NCI-H1092 treated with DMSO at 0.1 percent for 48 hours (cell line): ENCODE results near the gene MIA2.
"Not testable (repeated sequence)": the region's sequence is repeated elsewhere in the genome, so short reads cannot be mapped to it uniquely, and the experiment has no call there.

Experiments
- DNase-seq: peaks from one replicate; lab custom pipeline; 2025; lab: John Stamatoyannopoulos, UW

Gene MIA2

DNA sequence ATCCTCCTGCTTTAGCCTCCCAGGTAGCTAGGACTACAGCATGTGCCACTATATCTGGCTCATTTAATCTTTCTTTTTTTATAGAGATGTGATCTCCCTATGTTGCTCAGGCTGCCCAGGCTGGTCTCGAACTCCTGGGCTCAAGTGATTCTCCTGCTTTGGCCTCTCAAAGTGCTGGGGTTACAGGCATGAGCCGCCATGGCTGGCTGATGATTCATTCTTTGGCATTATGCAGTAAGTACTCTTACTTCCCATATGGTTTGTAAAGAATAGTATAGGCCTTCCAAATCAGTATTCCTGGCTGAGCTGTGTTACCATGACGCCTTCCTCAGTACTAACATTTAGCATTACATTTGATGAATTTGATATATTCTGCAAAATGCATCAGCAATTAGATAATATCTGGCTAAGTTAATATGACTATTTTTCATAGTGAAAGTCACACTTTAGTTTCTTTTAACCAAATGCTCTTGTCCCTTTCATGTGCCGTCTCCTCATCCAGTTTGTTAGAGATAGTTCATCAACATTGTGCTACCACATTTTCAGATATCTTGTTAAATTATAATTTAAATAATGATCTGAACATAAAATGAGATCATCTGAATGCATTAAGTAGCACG, 3.2 kb upstream of the MIA2 start:
- DNase-seq, result no peak

DNA sequence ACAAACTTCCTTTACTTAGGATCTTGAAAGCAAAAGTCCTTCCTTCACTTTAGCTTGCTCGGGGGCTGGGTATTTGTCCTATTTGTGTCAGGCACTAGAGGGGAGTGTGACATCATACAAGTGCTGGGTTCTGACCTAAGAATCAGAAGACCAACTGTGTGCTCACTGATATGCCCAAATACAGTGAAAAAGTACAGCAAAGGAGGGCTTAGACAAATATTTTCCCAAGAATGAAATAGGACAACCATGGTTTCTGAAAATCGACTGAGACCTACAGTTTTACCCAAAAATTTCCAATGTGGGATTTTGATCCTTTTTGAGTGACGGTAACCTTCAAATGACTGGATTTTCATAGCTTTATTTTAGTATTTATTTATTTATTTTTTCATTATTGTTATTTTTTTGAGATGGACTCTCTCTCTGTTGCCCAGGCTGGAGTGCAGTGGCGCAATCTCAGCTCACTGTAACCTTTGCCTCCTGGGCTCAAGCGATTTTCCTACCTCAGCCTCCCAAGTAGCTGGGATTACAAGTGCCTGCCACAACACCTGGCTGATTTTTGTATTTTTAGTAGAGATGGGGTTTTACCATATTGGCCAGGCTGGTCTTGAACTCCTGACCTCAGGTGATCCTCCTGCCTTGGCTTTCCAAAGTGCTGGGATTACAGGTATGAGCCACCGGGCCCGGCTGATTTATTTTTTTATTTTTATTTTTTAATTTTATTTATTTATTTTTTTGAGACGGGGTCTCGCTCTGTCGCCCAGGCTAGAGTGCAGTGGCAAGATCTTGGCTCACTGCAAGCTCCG, 1.8 kb upstream of the MIA2 start:
- DNase-seq, result peak; percentile 1

DNA sequence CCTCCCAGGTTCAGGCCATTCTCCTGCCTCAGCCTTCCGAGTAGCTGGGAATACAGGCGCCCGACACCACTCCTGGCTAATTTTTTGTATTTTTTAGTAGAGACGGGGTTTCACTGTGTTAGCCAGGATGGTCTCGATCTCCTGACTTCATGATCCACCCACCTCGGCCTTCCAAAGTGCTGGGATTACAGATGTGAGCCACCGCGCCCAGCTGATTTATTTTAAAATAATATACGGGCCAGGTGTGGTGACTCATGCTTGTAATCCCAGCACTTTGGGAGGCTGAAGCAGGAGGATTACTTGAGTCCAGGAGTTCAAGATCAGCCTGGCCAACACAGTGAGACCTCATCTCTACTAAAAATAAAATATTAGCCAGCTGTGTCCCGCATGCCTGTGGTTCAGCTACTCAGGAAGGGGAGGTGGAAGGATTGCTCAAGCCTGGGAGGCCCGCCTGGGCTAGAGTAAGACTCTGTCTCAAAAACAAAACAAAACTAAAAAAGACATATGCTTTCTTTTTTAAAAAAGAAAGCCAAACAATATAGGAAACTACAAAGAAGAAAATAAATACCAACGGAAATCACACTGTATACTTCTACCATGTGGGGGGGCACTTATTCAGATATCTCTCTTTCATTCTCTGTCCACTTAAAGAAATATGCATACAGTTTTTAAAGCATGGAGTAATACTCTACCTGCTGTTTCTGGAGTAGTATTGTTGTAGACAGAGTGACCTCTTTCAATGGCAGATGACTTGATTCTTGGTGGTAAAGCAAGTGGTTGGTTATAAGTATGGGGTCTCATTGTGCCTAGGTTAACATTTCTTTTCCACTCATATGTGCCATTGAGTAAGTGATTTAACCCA, 930 bp upstream of the MIA2 start:
- DNase-seq, result no peak

DNA sequence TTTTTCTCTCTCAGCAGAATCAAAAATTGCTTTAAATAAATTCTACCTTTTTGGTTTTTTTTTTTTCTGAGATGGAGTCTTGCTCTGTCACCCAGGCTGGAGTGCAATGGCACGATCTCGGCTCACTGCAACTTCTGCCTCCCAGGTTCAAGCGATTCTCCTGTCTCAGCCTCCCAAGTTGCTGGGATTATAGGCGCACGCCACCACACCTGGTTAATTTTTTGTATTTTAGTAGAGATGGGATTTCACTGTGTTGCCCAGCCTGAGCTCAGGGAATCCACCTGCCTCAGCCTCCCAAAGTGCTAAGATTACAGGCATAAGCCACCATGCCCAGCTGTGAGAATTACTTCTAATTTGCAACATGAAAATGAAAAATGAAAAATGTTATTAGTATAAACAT, 1.3 kb downstream of the MIA2 start:
- not testable (repeated sequence) for DNase-seq

DNA sequence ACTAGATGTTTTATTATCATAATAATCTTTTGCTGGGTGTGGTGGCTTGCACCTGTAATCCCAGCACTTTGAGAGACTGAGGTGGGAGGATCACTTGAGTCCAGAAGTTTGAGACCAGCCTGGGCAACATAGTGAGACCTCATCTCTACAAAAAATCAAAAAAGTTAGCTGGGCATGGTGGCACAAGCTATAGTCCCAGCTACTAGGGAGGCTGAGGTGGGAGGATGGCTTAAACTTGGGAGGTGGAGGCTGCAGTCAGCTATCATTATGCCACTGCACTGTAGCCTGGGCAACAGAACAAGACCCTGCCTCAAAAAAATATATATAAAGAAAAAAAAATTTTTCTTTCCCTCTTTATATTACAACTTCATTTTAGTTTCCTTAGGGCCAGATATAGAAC, 1.8 kb downstream of the MIA2 start:
- DNase-seq, result not testable (repeated sequence)

DNA sequence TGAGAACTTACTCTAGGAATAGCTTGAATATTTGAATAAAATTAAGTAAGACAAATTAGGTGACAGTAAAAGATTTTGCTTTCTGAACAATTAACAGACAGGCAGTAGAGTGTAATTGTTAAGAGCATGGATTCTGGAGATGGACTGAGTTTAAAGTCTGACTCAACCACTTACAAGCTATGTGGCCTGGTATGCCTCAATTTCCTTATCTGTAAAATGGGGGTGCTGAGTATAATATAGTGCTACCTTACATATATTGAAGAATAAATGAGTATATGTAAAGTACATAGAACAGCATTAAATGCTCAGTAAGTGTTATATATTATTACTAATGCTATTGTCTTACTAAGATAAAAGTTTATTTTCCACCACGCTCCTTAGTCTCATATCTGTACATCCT, 7.1 kb downstream of the MIA2 start:
- DNase-seq, result no peak

DNA sequence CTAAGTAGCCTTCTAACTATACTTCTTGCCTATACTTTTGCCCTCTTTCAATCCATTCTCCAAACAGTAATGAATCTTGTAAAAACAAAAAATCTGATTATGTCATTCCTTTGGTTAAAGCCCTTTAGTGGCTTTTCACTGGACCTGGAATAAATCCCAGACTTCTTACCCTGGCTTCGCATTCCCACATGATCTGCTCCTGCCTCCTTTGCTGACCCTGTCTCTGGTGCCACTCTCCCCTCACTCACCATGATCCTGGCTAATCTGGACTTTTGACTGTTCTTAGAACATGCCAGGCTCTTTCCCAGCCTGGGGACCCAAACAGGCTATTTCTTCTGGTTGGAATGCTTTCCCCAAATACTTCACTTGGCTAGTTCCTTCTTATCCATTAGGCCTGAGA, 7.9 kb downstream of the MIA2 start:
- DNase-seq, result no peak

DNA sequence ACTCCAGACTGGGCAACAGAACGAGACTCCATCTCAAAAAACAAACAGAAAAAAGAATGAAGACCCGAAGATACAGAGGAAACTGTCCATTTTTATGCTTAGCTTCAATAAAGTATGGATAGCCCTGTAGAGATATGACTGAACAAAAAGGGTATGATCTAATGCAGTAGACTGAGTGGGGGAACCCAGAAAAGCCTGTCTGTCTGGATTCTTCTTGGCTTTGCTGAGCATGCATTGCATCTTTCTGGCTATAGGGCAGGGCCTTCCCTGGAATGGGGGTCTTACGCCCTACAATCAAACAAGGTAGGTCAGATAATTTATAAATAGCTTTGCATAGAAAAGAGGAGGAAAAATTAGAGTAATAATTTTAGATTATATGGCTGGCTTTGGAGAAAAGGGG, 10.1 kb downstream of the MIA2 start:
- no peak for DNase-seq

DNA sequence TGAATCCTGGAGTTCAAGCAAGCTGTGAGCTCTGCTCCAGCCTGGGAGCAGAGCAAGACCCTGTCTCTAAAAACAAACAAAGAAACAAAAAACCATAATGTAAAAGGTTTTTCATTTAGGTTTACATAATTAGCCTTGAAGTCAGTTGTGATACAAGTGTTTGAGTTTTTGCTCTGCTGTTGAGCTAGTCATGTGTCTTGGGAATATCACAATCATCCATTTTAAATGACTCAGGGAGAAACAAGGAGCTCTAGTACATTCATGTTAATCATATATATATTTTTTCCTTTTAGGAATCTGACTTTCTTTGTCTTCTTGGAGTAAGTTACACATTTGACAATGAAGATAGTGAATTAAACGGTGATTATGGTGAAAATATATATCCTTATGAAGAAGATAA, 12.9 kb downstream of the MIA2 start:
- no peak for DNase-seq

DNA sequence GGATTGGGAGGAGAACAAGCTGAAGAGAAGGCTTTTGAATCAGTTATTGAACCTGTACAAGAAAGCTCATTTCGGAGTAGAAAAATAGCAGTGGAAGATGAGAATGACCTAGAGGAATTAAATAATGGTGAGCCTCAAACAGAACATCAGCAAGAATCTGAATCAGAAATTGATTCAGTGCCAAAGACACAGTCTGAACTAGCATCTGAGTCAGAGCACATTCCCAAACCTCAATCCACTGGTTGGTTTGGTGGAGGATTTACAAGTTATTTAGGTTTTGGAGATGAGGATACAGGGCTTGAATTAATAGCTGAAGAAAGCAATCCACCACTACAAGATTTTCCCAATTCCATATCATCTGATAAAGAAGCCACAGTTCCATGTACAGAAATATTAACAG, 13.5 kb downstream of the MIA2 start:
- DNase-seq, result no peak

DNA sequence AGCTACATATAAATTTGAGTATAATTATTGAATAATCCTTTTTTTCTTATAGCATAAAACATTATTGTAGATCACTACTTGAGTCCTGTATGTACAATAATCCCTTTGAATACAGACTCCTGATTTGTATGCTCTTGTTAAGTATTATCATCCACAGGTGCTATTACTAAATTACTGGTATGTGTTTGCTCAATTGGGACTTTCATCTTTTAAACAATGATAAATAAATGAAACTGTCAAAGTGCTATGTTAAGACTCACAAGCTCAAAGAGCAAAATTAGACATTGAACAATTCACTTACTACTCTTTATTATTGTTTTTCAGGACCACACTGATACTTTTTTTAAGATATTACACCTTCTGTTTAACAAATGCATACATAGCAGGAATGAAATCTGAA, 17.8 kb downstream of the MIA2 start:
- DNase-seq, result no peak

DNA sequence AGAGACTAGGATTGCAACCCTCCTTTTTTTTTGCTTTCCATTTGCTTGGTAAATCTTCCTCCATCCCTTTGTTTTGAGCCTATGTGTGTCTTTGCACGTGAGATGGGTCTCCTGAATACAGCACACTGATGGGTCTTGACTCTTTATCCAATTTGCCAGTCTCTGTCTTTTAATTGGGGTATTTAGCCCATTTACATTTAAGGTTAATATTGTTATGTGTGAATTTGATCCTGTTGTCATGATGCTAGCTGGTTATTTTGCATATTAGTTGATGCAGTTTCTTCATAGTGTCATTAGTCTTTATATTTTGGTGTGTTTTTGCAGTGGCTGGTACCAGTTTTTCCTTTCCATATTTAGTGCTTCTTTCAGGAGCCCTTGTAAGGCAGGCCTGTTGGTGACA, 23.7 kb downstream of the MIA2 start:
- not testable (repeated sequence) for DNase-seq

DNA sequence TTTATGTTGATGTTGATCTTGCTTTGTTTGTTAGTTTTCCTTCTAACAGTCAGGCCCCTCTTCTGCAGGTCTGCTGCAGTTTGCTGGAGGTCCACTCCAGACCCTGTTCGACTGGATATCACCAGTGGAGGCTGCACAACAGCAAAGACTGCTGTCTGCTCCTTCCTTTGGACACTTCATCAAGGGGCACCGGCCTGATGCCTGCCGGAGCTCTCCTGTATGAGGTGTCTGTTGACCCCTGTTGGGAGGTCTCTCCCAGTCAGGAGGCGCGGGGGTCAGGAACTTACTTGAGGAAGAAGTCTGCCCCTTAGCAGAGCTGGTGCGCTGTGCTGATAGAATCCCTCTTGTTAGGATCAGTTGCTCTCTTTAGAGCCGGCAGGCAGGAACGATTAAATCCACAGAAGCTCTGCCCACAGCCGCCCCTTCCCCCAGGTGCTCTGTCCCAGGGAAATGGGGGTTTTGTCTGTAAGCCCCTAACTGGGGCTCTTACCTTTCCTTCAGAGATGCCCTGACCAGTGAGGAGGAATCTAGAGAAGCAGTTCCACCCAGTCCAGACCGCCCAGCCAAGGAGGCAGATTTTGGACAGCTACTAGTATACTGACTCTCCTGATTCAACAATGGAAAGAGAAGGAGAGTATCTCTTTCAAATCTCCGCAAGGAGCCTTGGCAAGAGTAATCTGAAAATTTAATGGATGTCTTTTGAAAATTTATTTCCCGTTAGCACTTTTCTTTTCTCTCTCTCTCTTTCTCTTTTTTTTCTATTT, 25.2 kb downstream of the MIA2 start:
- no peak for DNase-seq

DNA sequence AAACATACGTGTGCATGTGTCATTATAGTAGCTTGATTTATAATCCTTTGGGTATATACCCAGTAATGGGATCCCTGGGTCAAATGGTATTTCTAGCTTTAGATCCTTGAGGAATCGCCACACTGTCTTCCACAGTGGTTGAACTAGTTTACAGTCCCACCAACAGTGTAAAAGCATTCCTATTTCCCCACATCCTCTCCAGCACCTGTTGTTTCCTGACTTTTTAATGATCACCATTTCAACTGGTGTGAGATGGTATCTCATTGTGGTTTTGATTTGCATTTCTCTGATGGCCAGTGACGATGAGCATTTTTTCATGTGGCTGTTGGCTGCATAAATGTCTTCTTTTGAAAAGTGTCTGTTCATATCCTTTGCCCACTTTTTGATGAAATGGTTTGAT, 26.4 kb downstream of the MIA2 start:
- not testable (repeated sequence) for DNase-seq

DNA sequence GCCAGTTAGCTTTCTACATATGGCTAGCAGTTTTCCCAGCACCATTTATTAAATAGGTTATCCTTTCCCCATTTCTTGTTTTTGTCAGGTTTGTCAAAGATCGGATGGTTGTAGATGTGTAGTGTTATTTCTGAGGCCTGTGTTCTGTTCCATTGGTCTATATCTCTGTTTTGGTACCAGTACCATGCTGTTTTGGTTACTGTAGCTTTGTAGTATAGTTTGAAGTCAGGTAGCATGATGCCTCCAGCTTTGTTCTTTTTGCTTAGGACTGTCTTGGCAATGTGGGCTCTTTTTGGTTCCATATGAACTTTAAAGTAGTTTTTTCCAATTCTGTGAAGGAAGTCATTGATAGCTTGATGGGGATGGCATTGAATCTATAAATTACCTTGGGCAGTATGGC, 28.5 kb downstream of the MIA2 start:
- DNase-seq, result not testable (repeated sequence)

DNA sequence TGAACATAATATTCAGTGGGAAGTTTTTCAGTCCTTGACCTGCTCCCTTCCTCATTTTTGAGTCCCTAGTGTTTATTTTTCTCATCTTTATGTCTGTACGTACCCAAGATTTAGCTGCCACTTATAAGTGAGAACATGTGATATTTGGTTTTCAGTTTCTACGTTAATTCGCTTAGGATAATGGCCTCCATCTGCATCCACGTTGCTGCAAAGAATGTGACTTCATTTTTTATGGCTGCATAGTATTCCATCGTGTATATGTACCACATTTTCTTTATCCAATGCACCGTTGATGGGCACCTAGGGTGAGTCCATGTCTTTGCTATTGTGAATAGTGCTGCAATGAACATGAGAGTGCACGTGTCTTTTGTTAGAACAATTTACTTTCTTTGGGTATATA, 30.3 kb downstream of the MIA2 start:
- DNase-seq, result no peak

DNA sequence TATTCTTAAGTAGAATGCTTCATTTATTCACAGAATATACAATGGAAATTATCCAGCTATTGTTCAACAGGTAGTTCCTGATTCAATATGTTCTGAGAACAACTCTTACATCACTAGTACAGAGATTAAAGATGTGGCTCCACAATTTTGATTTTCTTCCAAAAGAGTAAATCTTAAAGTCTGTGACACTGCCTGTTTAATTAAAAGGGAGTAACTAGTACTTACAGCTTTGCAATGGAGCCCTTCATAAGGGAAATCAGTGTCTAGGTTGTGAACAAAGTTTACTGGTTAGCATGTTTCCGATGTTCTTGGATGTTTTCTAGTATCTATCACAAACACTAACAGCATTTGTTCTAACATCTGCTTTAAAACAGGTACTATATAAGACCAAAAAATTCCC, 30.8 kb downstream of the MIA2 start:
- no peak for DNase-seq

DNA sequence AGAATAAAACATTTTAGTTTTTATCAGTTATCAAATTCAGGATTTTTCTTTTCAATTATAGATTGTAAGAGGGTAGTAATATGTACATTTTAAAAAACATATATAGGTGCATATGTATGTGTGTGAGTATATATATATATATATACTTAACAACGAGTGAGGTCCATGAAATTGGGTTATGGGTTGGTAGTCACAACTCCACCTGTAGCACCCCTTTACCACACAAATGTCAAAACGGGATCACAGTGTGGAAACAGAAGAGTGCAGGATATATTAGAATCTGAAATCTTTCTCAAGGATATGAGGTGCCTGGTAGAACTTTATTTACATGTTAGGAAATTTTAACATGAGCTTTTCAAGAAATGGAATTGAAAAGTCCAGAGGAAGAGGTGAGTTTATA, 31.3 kb downstream of the MIA2 start:
- DNase-seq, result peak; percentile 25

DNA sequence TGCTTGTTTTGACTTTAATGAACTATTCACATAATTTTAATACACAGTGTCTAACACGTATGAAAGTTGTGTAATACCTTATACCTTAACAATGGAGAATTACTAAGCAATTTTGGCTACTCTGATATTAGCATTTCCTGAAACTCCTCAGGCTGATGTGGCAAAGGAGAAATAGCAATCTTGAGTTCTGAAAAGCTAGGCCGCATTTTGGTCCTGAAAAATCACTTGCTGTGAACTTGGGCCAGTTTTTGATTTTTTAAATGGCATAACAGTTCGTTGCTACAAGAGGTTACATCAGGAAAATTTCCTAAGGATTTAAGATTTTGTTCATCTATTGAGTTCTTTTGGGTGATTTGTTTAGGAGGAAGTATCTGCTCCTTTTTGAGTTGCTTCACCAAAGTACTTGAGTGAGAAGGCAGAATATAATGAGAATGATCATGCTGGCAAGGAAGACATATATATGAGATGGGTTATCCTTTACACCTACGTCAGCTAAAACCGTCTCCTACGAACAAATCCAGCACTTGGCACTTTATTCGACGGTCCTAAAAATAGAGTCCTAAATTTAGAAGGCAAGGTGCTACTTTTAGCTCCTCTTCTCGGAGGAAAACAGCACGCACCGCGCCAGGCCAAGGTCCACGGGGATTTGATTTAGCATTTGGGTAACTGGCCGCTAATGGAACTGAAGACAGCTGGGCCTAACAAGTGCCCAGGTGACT, 32.2 kb downstream of the MIA2 start:
- peak; percentile 56 for DNase-seq

DNA sequence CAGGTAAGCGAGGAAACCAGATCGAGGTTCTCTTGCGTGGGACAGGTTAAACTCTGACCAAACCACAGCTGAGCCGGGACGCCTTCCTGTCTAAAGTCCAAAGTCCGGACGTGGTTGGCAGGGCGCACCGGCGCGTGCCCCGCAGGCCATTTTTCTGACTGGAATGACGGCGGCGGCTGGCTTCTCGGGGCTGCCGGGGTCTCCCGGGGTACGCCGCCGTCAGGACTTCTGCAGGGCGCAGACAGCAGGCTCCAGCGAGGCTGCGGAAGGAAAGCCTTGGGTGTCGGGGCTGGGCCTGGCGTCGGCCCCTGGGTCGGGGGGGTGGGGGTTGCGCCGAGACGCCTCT, 32.8 kb downstream of the MIA2 start:
- DNase-seq, result peak; percentile 77

DNA sequence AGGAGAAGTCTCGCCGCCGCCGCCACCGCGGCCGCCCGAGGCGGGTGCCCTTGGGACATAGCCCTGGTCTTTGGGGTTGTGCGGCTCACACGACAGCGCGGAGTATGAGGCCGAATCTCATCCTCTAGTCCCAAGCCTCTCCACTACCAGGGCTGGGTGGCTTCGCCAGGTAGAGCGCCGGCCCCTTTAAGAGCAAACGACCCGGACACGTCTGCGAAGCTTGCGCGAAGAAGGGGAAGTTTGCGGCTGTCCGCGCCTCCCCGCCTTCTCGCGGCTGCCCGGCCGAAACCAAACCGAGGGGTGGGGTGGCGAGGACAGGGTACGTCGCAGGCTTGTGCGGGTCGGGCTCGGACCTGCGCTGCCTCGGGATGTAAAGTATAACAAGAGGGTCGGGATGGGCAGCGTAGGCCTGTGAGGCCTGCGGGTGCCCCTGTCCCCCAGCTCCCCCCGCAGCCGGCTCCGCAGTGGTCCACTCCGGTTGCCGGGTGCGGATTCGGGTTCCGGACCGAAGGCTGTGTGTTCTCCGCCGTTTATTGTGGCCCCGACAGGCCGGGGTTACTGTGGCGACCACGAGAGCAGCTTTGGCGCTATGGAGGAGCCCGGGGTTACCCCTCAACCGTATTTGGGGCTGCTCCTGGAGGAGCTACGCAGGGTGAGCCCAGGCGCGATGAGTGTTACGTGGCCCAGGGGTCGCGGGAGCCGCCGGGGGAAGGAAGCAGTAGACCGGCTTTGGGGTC, 33.3 kb downstream of the MIA2 start:
- DNase-seq, result peak; percentile 88
